LNCAP (cell line): ENCODE results near the gene ECI1.

Experiments
- CTCF ChIP-seq: fragments of 450-650 bp; IDR thresholded peaks from 2 replicates; pipeline ENCODE4 v1.5.1; 2017; ENCODE audit warnings: mild to moderate bottlenecking

ECI1 gene

GRCh38 chr16:2210386-2211365, 40.7 kb downstream of the ECI1 start, which contains the start of gene BRICD5:
Gene BRICD5 (minus strand): TSS chr16:2210863. CDS start chr16:2210833, 30 bp downstream.
- TF ChIP-seq CTCF = no peak

GRCh38 chr16:2210009-2210332, 41.4 kb downstream of the ECI1 start:
- TF ChIP-seq CTCF = no peak

- TF ChIP-seq CTCF = no peak
These were observed 42.0 kb downstream of the ECI1 start for GRCh38 chr16:2209258-2210008.

- TF ChIP-seq CTCF = no peak
These were observed 42.6 kb downstream of the ECI1 start for GRCh38 chr16:2208772-2209171.

GRCh38 chr16:2208308-2208707, 43.1 kb downstream of the ECI1 start:
- TF ChIP-seq CTCF = no peak

- no peak for TF ChIP-seq CTCF
These were observed 43.5 kb downstream of the ECI1 start for GRCh38 chr16:2207872-2208271.

GRCh38 chr16:2206780-2207433, 44.5 kb downstream of the ECI1 start:
- TF ChIP-seq CTCF = no peak
